Sigmoid colon (tissue), 7 donors: ENCODE results near the gene NDST4. TPM values are rescaled to one million over a fixed set of nuclear protein-coding genes. Genes with fewer than 3 reads are reported as not detected.

ENCODE experiments used
- DNase-seq: peaks from one replicate; pipeline ENCODE4 v3.0.0-alpha.2; 2019
- H3K27ac ChIP-seq, 4 donors: fragments of 200-600 bp; sonication (generic); one replicate each; pipeline ENCODE4 v1.5.1; 2016 to 2019; ENCODE audit warnings: mild to moderate bottlenecking in 1 of 4
- H3K27me3 ChIP-seq, 3 donors: fragments of 200-600 bp; sonication (generic); one replicate each; pipeline ENCODE4 v1.5.1; 2019; ENCODE audit warnings: mild to moderate bottlenecking in 1 of 3
- H3K36me3 ChIP-seq, 4 donors: fragments of 200-600 bp; sonication (generic); one replicate each; pipeline ENCODE4 v1.5.1; 2016 to 2019
- H3K4me1 ChIP-seq, 4 donors: fragments of 200-600 bp; sonication (generic); one replicate each; pipeline ENCODE4 v1.5.1; 2017 to 2019
- H3K4me3 ChIP-seq, 4 donors: fragments of 200-600 bp; sonication (generic); one replicate each; pipeline ENCODE4 v1.5.1; 2017 to 2019; ENCODE audit warnings: mild to moderate bottlenecking in 2 of 4, moderate library complexity in 1 of 4
- H3K9me3 ChIP-seq, 4 donors: fragments of 200-600 bp in 3 of 4; sonication (generic) in 3 of 4; one replicate each; pipeline versions ENCODE4 v1.5.1 to v1.6.1; 2013 to 2019
- EP300 ChIP-seq, 4 donors: sonication (generic); formaldehyde crosslinking; IDR thresholded peaks; one replicate each; pipeline ENCODE4 v1.6.1; 2017; ENCODE audit warnings: antibody characterized with exemption in 4 of 4
- POLR2A ChIP-seq, 2 donors: fragments of 450-650 bp; IDR thresholded peaks; one replicate each; pipeline ENCODE4 v1.6.1; 2016; ENCODE audit warnings: antibody characterized with exemption in 2 of 2, mild to moderate bottlenecking in 2 of 2, moderate library complexity in 2 of 2
- POLR2AphosphoS5 ChIP-seq, 4 donors: sonication (generic); formaldehyde crosslinking; IDR thresholded peaks; one replicate each; pipeline ENCODE4 v1.6.1; 2017; ENCODE audit warnings: antibody characterized with exemption in 4 of 4
- WGBS, 2 donors: extraction: QIAGEN DNeasy Blood & Tissue Kit; methylation state at CpG; one replicate each; pipeline ENCODE4 v1.1.7; 2013; 5-methylcytosine and 5-hydroxymethylcytosine counted together
- intact Hi-C: fragments of 100-400 bp; cut with DNase I; formaldehyde crosslinking; loops from one replicate; pipeline ENCODE4 v1.15.1; 2023
- polyA plus RNA-seq, 3 donors: library from polyadenylated mRNA; stranded (reverse); fragments of 200-250 nt; gene quantifications; one replicate each; pipeline ENCODE4 v1.2.3, GENCODE V29; 2013
- total RNA-seq, 4 donors: library from RNA; depleted of rRNA; stranded (reverse); fragments of >200 nt; gene quantifications; one replicate each; pipeline ENCODE4 v1.1.0, GENCODE V29; 2016
- TF ChIP-seq, protein P1 (sequence below), 4 experiments: fragments of 450-650 bp in 3 of 4; fragments of 200-600 bp in 1 of 4; IDR thresholded peaks; one replicate each; pipeline ENCODE4 v1.5.1; 2016 to 2019; ENCODE audit warnings: antibody characterized with exemption in 4 of 4, mild to moderate bottlenecking in 3 of 4, moderate library complexity in 2 of 4
- donor health status: healthy with polysubstance abuse.
- donor health status: Bipolar disorder and iron deficiency.
- donor health status: healthy.

The NDST4 gene
- total and polyA plus RNA-seq, 7 donors, result 0.03 to 1.1 (median 0.54) TPM; not detected in 2

DNA sequence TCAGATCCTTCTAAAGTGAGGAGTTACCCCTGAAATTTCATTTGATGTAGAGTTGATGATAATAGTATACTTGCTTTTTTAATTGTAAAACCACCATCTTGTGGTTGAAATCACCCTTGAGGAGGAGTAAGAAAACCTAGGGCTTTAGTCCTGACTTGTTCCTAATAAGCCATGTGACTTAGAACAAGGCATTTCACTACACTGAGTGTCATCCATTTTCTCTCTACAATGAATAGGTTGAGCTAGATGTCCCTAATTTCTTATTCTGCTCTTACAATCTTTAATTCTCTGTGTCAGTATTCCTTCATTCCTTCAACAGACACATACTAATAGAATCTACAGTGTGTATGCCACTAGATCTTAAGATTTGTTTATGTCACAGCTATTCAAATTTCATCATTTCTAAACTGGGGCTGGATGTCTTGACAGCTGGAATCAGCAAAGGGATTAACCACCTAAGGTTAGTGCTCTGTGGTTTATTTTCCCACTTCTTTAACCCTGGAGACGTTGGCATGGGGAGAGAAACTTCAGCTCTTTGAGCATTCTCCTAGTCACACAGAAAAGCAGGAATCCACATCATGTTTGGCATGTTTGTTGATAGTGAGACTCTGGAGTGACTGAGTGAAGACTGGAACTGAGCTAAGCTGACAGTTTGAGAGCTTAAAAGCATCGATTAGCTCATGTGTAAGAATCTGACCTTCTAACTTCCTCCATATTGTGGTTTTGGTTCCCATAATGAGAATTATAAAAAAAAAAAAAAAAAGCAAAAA, 246.3 kb downstream of the NDST4 start:
- no peaks in the 10 kb centered on the region for H3K4me1 ChIP-seq
- no peak overlapping the region for H3K27ac ChIP-seq
- H3K36me3 ChIP-seq, result no peaks in the 10 kb centered on the region
- no peaks in the 10 kb centered on the region for H3K27me3 ChIP-seq
- no peak for DNase-seq
- no peaks in the 10 kb centered on the region for H3K9me3 ChIP-seq
- intact Hi-C loops, result no loop called here
- 39 to 68% methylated on average over 2 of the region's 2 CpGs for WGBS, 2 donors
- H3K4me3 ChIP-seq, result no peak overlapping the region
- TF ChIP-seq, protein P1, sequence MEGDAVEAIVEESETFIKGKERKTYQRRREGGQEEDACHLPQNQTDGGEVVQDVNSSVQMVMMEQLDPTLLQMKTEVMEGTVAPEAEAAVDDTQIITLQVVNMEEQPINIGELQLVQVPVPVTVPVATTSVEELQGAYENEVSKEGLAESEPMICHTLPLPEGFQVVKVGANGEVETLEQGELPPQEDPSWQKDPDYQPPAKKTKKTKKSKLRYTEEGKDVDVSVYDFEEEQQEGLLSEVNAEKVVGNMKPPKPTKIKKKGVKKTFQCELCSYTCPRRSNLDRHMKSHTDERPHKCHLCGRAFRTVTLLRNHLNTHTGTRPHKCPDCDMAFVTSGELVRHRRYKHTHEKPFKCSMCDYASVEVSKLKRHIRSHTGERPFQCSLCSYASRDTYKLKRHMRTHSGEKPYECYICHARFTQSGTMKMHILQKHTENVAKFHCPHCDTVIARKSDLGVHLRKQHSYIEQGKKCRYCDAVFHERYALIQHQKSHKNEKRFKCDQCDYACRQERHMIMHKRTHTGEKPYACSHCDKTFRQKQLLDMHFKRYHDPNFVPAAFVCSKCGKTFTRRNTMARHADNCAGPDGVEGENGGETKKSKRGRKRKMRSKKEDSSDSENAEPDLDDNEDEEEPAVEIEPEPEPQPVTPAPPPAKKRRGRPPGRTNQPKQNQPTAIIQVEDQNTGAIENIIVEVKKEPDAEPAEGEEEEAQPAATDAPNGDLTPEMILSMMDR (IDR thresholded peaks at IDR 0.05), result no peak
- no peak for TF ChIP-seq POLR2A (IDR thresholded peaks at IDR 0.05)
- no peak for TF ChIP-seq EP300 (IDR thresholded peaks at IDR 0.05)
- no peak for TF ChIP-seq POLR2AphosphoS5 (IDR thresholded peaks at IDR 0.05)

DNA sequence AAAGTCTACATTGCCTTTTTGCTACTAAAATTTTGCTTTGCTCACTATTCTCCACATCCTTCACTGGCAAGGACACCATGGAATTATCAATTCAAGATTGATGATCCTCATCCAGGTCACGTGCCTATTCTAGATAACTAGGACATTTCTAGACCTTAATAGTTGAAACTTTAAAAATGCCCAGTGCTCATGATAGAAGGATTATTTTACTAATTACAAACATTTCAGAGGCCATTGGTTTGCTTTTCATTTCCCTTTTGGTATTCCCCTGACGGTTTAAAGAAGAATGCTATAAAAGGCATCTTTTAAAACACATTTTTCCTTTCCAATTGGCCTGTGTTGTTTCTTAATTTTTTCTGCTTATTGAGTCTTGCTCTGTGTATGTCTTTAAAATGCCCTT, 249.4 kb downstream of the NDST4 start:
- 84 to 85% methylated on average over 2 of the region's 2 CpGs for WGBS, 2 donors

DNA sequence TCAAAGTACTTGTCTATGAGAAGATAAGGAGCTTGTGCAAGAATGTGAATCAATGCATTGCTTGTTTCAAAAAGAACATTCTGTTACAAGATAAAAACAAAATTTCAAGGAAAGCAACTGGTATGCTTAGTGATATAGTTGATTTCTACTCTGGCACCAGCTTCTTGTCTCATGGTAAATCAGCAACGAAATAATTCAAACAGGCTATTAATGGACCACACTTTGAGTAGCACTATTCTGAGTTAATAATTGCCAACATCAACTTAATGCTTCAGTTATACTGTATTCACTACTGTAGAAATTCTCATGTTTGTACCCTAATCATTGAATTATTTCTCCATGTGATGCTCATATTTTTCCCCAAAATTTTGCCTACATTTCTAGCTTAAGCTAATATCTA, 252.6 kb downstream of the NDST4 start:
- no peaks in the 10 kb centered on the region for H3K4me1 ChIP-seq
- H3K36me3 ChIP-seq, result no peaks in the 10 kb centered on the region
- WGBS, 2 donors, result 75 to 80% methylated on average over 1 of the region's 1 CpG
- no peak overlapping the region for H3K4me3 ChIP-seq
- TF ChIP-seq POLR2A (IDR thresholded peaks at IDR 0.05) (no peak), EP300 (IDR thresholded peaks at IDR 0.05) (no peak), POLR2AphosphoS5 (IDR thresholded peaks at IDR 0.05) (no peak)
- TF ChIP-seq, protein P1 (IDR thresholded peaks at IDR 0.05), result no peak
- intact Hi-C loops, result no loop called here
- no peak for DNase-seq
- H3K27ac ChIP-seq, result no peak overlapping the region
- H3K27me3 ChIP-seq, result no peaks in the 10 kb centered on the region
- H3K9me3 ChIP-seq, result no peaks in the 10 kb centered on the region

More for the DNA sequence above, 249.4 kb downstream of the NDST4 start:
- Histone ChIP-seq H3K36me3 (no peaks in the 10 kb centered on the region), H3K9me3 (no peaks in the 10 kb centered on the region), H3K27me3 (no peaks in the 10 kb centered on the region), H3K4me1 (no peaks in the 10 kb centered on the region), H3K27ac (no peak overlapping the region), H3K4me3 (no peak overlapping the region)
- TF ChIP-seq POLR2AphosphoS5 (IDR thresholded peaks at IDR 0.05) (no peak), EP300 (IDR thresholded peaks at IDR 0.05) (no peak), POLR2A (IDR thresholded peaks at IDR 0.05) (no peak)
- TF ChIP-seq, protein P1 (IDR thresholded peaks at IDR 0.05), result no peak
- intact Hi-C loops, result no loop called here
- no peak for DNase-seq

DNA sequence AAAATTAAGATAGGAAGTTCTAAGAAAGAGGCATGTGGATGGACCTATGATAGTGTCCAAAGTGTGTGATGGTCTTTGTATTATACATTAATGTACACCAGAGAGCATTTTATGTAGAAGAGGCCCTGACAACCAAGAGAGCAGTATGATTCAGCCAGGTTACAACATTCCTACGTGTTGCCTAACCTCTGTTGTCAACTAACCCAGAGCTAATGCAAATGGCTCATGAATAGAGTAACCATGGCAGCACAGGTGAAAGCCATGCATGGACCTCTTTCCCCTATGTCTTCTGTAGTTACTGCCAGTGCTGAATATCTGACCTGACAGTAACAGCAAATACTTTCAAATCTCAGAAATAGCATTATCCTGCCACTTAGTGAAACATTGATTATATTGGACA, 255.6 kb downstream of the NDST4 start:
- Histone ChIP-seq H3K36me3 (no peaks in the 10 kb centered on the region), H3K4me1 (no peaks in the 10 kb centered on the region), H3K4me3 (no peak overlapping the region), H3K27me3 (no peaks in the 10 kb centered on the region), H3K9me3 (no peaks in the 10 kb centered on the region), H3K27ac (no peak overlapping the region)
- intact Hi-C loops, result no loop called here
- no peak for DNase-seq
- TF ChIP-seq POLR2AphosphoS5 (IDR thresholded peaks at IDR 0.05) (no peak), EP300 (IDR thresholded peaks at IDR 0.05) (no peak), POLR2A (IDR thresholded peaks at IDR 0.05) (no peak)
- TF ChIP-seq, protein P1 (IDR thresholded peaks at IDR 0.05), result no peak
- 43 to 73% methylated on average over 1 of the region's 1 CpG for WGBS, 2 donors
